HFFc6 (cell line): ENCODE data around the gene GPI. TPM values are rescaled to one million over a fixed set of nuclear protein-coding genes. Genes with fewer than 3 reads are reported as not detected.

ENCODE experiments used
- DNase-seq: peaks from one replicate; pipeline ENCODE4 v3.0.0-alpha.2; 2018
- H3K27ac Mint-ChIP-seq: 2 replicates; pipeline ENCODE4 v1.8.0; 2020; ENCODE audit warnings: mild to moderate bottlenecking, mixed read lengths
- H3K27me3 Mint-ChIP-seq: 2 replicates; pipeline ENCODE4 v1.8.0; 2021; ENCODE audit warnings: mild to moderate bottlenecking, moderate library complexity, mixed read lengths; ENCODE audit not compliant: insufficient read depth
- H3K36me3 Mint-ChIP-seq: 2 replicates; pipeline ENCODE4 v1.8.0; 2021; ENCODE audit warnings: low read depth, mixed read lengths
- H3K4me1 Mint-ChIP-seq: 2 replicates; pipeline ENCODE4 v1.8.0; 2020; ENCODE audit warnings: low read depth, mixed read lengths
- H3K4me3 Mint-ChIP-seq: 2 replicates; pipeline ENCODE4 v1.8.0; 2020; ENCODE audit warnings: mild to moderate bottlenecking, moderate library complexity, mixed read lengths
- H3K9me3 Mint-ChIP-seq: 2 replicates; pipeline ENCODE4 v1.8.0; 2020; ENCODE audit warnings: mild to moderate bottlenecking, mixed read lengths
- total RNA-seq, 6 experiments: library from RNA; stranded (reverse); fragmentation: NEBNext Ultra II Directional; extraction: Animal tissue kit (Norgen Biotek cat#: 25700); gene quantifications; 2 replicates in 1 of 6; 3 replicates in 5 of 6; pipeline ENCODE4 v1.2.3, GENCODE V29; 2021
- TF ChIP-seq, protein P1 (sequence below): fragments of 200-600 bp; sonication (generic); IDR thresholded peaks from 2 replicates; pipeline ENCODE4 v1.5.0; 2021; ENCODE audit warnings: antibody characterized with exemption, mild to moderate bottlenecking

The GPI gene
- total RNA-seq, 6 experiments from 2014 or later, result 171 to 254 (median 212) TPM

DNA sequence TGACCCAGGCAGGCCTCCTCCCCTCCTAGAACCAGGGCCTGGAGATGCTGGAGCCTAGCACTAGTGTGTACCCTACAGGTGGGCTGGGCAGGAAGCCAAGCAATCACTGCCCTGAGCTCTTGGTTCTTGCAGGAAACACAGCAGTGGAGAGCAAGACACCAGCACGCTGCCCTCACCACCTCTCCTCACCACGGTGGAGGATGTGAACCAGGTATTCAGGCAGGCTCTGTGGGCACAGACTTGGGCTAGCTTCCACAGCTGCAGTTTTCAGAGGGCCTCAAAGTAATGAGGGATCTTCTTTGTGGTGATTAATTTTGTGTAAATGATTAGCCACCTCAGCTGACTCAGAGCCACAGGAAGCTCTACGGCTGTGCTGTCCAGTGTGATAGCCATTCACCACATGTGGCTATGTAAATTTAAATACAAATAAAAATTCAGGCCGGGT, 13.6 kb upstream of the GPI start:
- no peaks in the 10 kb centered on the region for H3K9me3 Mint-ChIP-seq
- peaks cover 4% of the 10 kb centered on the region; the same call in 1 of the 2 replicates for H3K36me3 Mint-ChIP-seq
- H3K27ac Mint-ChIP-seq, result no peak overlapping the region
- H3K4me1 Mint-ChIP-seq, result peaks cover 7% of the 10 kb centered on the region
- TF ChIP-seq, protein P1, sequence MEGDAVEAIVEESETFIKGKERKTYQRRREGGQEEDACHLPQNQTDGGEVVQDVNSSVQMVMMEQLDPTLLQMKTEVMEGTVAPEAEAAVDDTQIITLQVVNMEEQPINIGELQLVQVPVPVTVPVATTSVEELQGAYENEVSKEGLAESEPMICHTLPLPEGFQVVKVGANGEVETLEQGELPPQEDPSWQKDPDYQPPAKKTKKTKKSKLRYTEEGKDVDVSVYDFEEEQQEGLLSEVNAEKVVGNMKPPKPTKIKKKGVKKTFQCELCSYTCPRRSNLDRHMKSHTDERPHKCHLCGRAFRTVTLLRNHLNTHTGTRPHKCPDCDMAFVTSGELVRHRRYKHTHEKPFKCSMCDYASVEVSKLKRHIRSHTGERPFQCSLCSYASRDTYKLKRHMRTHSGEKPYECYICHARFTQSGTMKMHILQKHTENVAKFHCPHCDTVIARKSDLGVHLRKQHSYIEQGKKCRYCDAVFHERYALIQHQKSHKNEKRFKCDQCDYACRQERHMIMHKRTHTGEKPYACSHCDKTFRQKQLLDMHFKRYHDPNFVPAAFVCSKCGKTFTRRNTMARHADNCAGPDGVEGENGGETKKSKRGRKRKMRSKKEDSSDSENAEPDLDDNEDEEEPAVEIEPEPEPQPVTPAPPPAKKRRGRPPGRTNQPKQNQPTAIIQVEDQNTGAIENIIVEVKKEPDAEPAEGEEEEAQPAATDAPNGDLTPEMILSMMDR, result no peak
- no peak overlapping the region for H3K4me3 Mint-ChIP-seq
- DNase-seq, result no peak
- H3K27me3 Mint-ChIP-seq, result no peaks in the 10 kb centered on the region

- Mint-ChIP-seq H3K9me3 (no peaks in the 10 kb centered on the region), H3K27me3 (no peaks in the 10 kb centered on the region), H3K36me3 (peaks cover 4% of the 10 kb centered on the region; the same call in 1 of the 2 replicates), H3K4me3 (no peak overlapping the region), H3K4me1 (peaks cover 11% of the 10 kb centered on the region), H3K27ac (no peak overlapping the region)
- DNase-seq, result no peak
- TF ChIP-seq, protein P1, result no peak
These were observed 11.4 kb upstream of the GPI start for GRCh38 chr19:34353546-34353945.

- Mint-ChIP-seq H3K27ac (no peak overlapping the region), H3K36me3 (peaks cover 4% of the 10 kb centered on the region; the same call in 1 of the 2 replicates), H3K4me3 (no peak overlapping the region), H3K4me1 (peaks cover 22% of the 10 kb centered on the region), H3K27me3 (no peaks in the 10 kb centered on the region), H3K9me3 (no peaks in the 10 kb centered on the region)
- TF ChIP-seq, protein P1, result no peak
- DNase-seq, result no peak
These were observed 9.8 kb upstream of the GPI start for GRCh38 chr19:34355201-34355600.

DNA sequence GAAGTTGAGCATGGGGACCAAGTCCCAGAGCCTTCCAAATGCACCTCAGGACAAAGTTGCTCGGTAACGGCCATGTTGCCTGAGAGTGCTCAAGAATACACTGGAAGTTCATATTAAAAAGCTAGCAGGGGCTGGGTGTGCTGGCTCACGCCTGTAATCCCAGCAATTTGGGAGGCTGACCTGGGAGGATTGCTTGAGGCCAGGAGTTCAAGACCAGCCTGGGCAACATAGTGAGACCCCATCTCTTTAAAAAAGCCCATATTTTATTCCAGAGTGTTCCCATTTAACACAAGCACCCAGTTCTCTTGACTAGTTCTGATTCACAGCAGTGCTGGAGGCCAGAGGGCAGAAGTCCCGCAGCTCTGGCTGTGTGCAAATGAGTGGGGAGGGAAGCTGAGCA, 8.1 kb upstream of the GPI start:
- no peak overlapping the region for H3K4me3 Mint-ChIP-seq
- peaks cover 20% of the 10 kb centered on the region for H3K4me1 Mint-ChIP-seq
- TF ChIP-seq, protein P1, result no peak
- peaks cover 4% of the 10 kb centered on the region; the same call in 1 of the 2 replicates for H3K36me3 Mint-ChIP-seq
- no peak overlapping the region for H3K27ac Mint-ChIP-seq
- no peaks in the 10 kb centered on the region for H3K9me3 Mint-ChIP-seq
- DNase-seq, result no peak
- H3K27me3 Mint-ChIP-seq, result no peaks in the 10 kb centered on the region; the same call in 1 of the 2 replicates

GRCh38 chr19:34357431-34357830, 7.6 kb upstream of the GPI start:
- no peak overlapping the region for H3K4me3 Mint-ChIP-seq
- H3K4me1 Mint-ChIP-seq, result peaks cover 20% of the 10 kb centered on the region
- no peaks in the 10 kb centered on the region for H3K9me3 Mint-ChIP-seq
- TF ChIP-seq, protein P1, result no peak
- DNase-seq, result no peak
- H3K36me3 Mint-ChIP-seq, result peaks cover 4% of the 10 kb centered on the region; the same call in 1 of the 2 replicates
- no peak overlapping the region for H3K27ac Mint-ChIP-seq
- no peaks in the 10 kb centered on the region; the same call in 1 of the 2 replicates for H3K27me3 Mint-ChIP-seq
